Endothelial cell of umbilical vein (primary cell): ENCODE measurements around the gene ATG12. TPM values are rescaled to one million over a fixed set of nuclear protein-coding genes. Genes with fewer than 3 reads are reported as not detected.

Experiments used
- BruUV-seq: library from RNA; stranded (reverse); fragments of 400-500 nt; replicated peaks from 2 replicates; lab custom pipeline; 2021; lab: Mats Ljungman, UMichigan
- CTCF ChIA-PET: fragments of 300-600, 350-600 bp; sonication (Branson Sonifier 250); formaldehyde crosslinking; loops from one replicate; lab custom pipeline; 2021; ENCODE audit warnings: antibody characterized with exemption, inconsistent platforms; lab: Charles Lee
- POLR2A ChIA-PET: fragments of 300-600, 350-600 bp; sonication (Branson Sonifier 250); formaldehyde crosslinking; loops from one replicate; lab custom pipeline; 2021; ENCODE audit warnings: antibody characterized with exemption, inconsistent platforms; lab: Charles Lee
- DNase-seq: peaks from one replicate; pipeline ENCODE4 v3.0.0-alpha.2; 2011; ENCODE audit warnings: low read depth, low spot score
- FAIRE-seq: peaks from 2 replicates; lab custom pipeline; 2011; peaks lifted over from hg19 to GRCh38; lab: Jason Lieb, UNC
- H2AFZ ChIP-seq: 2 replicates; pipeline ENCODE4 v1.6.0; 2012; ENCODE audit warnings: low read depth, low read length, control low read depth, inconsistent platforms
- H3K27ac ChIP-seq: 2 replicates; pipeline ENCODE4 v1.5.1; 2011; ENCODE audit warnings: low read depth, mild to moderate bottlenecking, control low read depth, low read length, moderate library complexity; ENCODE audit not compliant: insufficient read depth
- H3K27me3 ChIP-seq, 2 experiments: 2 replicates each; pipeline versions ENCODE4 v1.6.0 to v1.6.1; 2011; ENCODE audit warnings: low read length in 2 of 2, mixed read lengths in 1 of 2; ENCODE audit not compliant: control insufficient read depth in 2 of 2, insufficient read depth in 2 of 2
- H3K36me3 ChIP-seq, 2 experiments: 2 replicates in 1 of 2; 3 replicates in 1 of 2; pipeline ENCODE4 v1.5.1; 2011; ENCODE audit warnings: low read length in 2 of 2, mild to moderate bottlenecking in 1 of 2, moderate library complexity in 1 of 2; ENCODE audit not compliant: control insufficient read depth in 2 of 2, insufficient read depth in 2 of 2; ENCODE audit errors: extremely low read depth in 1 of 2
- H3K4me1 ChIP-seq: 3 replicates; pipeline ENCODE4 v1.5.1; 2011; ENCODE audit warnings: mild to moderate bottlenecking, low read length; ENCODE audit not compliant: control insufficient read depth, insufficient read depth; ENCODE audit errors: extremely low read depth
- H3K4me2 ChIP-seq: 2 replicates; pipeline ENCODE4 v1.6.1; 2011; ENCODE audit warnings: low read length, control low read depth, mixed read lengths; ENCODE audit not compliant: insufficient read depth
- H3K4me3 ChIP-seq, 3 experiments: fragments of 200-600 bp in 1 of 3; sonication (generic), shearing (Covaris generic) in 1 of 3; replicated peaks in 1 of 3; 2 replicates each; pipeline ENCODE4 v1.5.1; 2011 to 2016; ENCODE audit warnings: control low read depth in 3 of 3, low read length in 3 of 3, mild to moderate bottlenecking in 2 of 3, inconsistent platforms in 1 of 3, low read depth in 1 of 3, moderate library complexity in 1 of 3; ENCODE audit not compliant: insufficient read depth in 1 of 3
- H3K79me2 ChIP-seq: 2 replicates; pipeline ENCODE4 v1.6.0; 2012; ENCODE audit warnings: low read length, inconsistent platforms; ENCODE audit not compliant: control insufficient read depth, insufficient read depth
- H3K9ac ChIP-seq: replicated peaks from 2 replicates; pipeline ENCODE3; 2011; ENCODE audit warnings: low read length, control low read depth; ENCODE audit not compliant: insufficient read depth; ENCODE audit errors: extremely low read depth
- H3K9me1 ChIP-seq: replicated peaks from 3 replicates; pipeline ENCODE4 v1.6.0; 2011; ENCODE audit warnings: mild to moderate bottlenecking, low read length; ENCODE audit not compliant: control insufficient read depth, insufficient read depth; ENCODE audit errors: extremely low read depth
- H3K9me3 ChIP-seq: replicated peaks from 2 replicates; pipeline ENCODE4 v1.5.1; 2012; ENCODE audit warnings: low read length, inconsistent platforms; ENCODE audit not compliant: control insufficient read depth, insufficient read depth
- H4K20me1 ChIP-seq: replicated peaks from 2 replicates; pipeline ENCODE3; 2011; ENCODE audit warnings: mild to moderate bottlenecking, low read length; ENCODE audit not compliant: control insufficient read depth, insufficient read depth; ENCODE audit errors: extremely low read depth
- CTCF ChIP-seq, 2 donors: IDR thresholded peaks; 1 replicate in 1 of 2; 2 replicates in 1 of 2; pipeline ENCODE4 v1.5.1; 2011; ENCODE audit warnings: low read length in 2 of 2, mild to moderate bottlenecking in 2 of 2, moderate library complexity in 2 of 2, control low read depth in 1 of 2, inconsistent platforms in 1 of 2, low read depth in 1 of 2; ENCODE audit not compliant: insufficient read depth in 1 of 2; ENCODE audit errors: extremely low read depth in 1 of 2
- EZH2 ChIP-seq: IDR thresholded peaks from 2 replicates; pipeline ENCODE4 v1.6.1; 2012; ENCODE audit warnings: borderline replicate concordance, low read depth, mild to moderate bottlenecking, moderate library complexity, low read length, inconsistent platforms; ENCODE audit not compliant: severe bottlenecking
- FOS ChIP-seq: IDR thresholded peaks from 2 replicates; pipeline ENCODE4 v1.6.1; 2011; ENCODE audit warnings: mild to moderate bottlenecking, low read length, moderate library complexity, borderline replicate concordance; ENCODE audit not compliant: insufficient read depth
- GATA2 ChIP-seq: IDR thresholded peaks from 2 replicates; pipeline ENCODE4 v1.7.0; 2011; ENCODE audit warnings: low read depth, mild to moderate bottlenecking, moderate library complexity, mixed read lengths, low read length; ENCODE audit not compliant: insufficient read length, insufficient read depth
- JUN ChIP-seq: IDR thresholded peaks from 2 replicates; pipeline ENCODE4 v1.6.1; 2011; ENCODE audit warnings: borderline replicate concordance, low read depth; ENCODE audit not compliant: insufficient read length, insufficient read depth
- MAX ChIP-seq: IDR thresholded peaks from 2 replicates; pipeline ENCODE4 v1.6.1; 2011; ENCODE audit not compliant: insufficient read depth, insufficient read length
- MYC ChIP-seq: IDR thresholded peaks from one replicate; pipeline ENCODE4 v1.6.1; 2011; ENCODE audit warnings: mild to moderate bottlenecking, low read depth, low read length
- POLR2A ChIP-seq: IDR thresholded peaks from 2 replicates; pipeline ENCODE4 v1.6.1; 2012; ENCODE audit warnings: low read depth, mild to moderate bottlenecking, control low read depth, low read length
- POLR2AphosphoS5 ChIP-seq: IDR thresholded peaks from 2 replicates; pipeline ENCODE4 v1.6.1; 2012; ENCODE audit warnings: low read depth, mild to moderate bottlenecking, control low read depth, low read length, moderate library complexity; ENCODE audit not compliant: insufficient read depth
- dilution Hi-C: fragments of 300-500 bp; cut with MboI; formaldehyde crosslinking; loops from one replicate; pipeline ENCODE4 v1.15.0; 2019; ENCODE audit warnings: low sequenced_read_pairs; ENCODE audit not compliant: extremely low pct_ligation_motif_present
- intact Hi-C: fragments of 100-400 bp; cut with micrococcal nuclease; formaldehyde crosslinking; loops from one replicate; pipeline ENCODE4 v1.10.0; 2022
- polyA plus RNA-seq, 4 experiments: library from polyadenylated mRNA; depleted of rRNA in 3 of 4; stranded (reverse) in 3 of 4; unstranded in 1 of 4; fragments of >200 nt; gene quantifications; 2 replicates each; pipeline versions ENCODE4 v1.2.1 to v1.2.3, GENCODE V29; 2011 to 2012; ENCODE audit warnings: missing spikeins in 1 of 4
- total RNA-seq: library from RNA; stranded (reverse); gene quantifications from 2 replicates; pipeline ENCODE4 v1.2.3, GENCODE V29; 2021

ATG12 gene
- total and polyA plus RNA-seq, 2 donors (not counting 3 experiments of a cell fraction or from before 2014, with no cell fraction given): 27.5 to 62.0 TPM

- no TSS peak for BruUV-seq
- peaks cover 32% of the 10 kb centered on the region for H3K4me1 ChIP-seq
- H2AFZ ChIP-seq: no peak overlapping the region
- H3K4me3 ChIP-seq: peak overlapping the region in 1 of 3 experiments; percentile 25
- DNase-seq (peak; percentile 57), FAIRE-seq (peak; percentile 58)
- no peaks in the 10 kb centered on the region for H3K9me1 ChIP-seq
- POLR2A ChIA-PET: no interaction called here
- H3K9ac ChIP-seq: peak overlapping the region; percentile 17
- H3K36me3 ChIP-seq: peaks cover 7 to 21% of the 10 kb centered on the region in 2 experiments
- no peaks in the 10 kb centered on the region for H3K9me3 ChIP-seq
- dilution Hi-C loops: no loop called here
- TF ChIP-seq POLR2AphosphoS5: no peak
- peak; percentile 24 to 41 for TF ChIP-seq CTCF (IDR thresholded peaks at IDR 0.05; ENCODE audit: extremely low read depth in 1 of 2, insufficient read depth in 1 of 2, low read depth in 1 of 2, low read length in 2 of 2)
- H3K79me2 ChIP-seq: peaks cover 58% of the 10 kb centered on the region
- H4K20me1 ChIP-seq: peaks cover 7% of the 10 kb centered on the region
- peak overlapping the region; percentile 78 for H3K4me2 ChIP-seq
- no peak overlapping the region for H3K27ac ChIP-seq
- intact Hi-C loops: loop anchor here (1.0 to 5.0 kb wide), 6 partner anchors 8 to 742 kb away; partner anchors contain the start of gene CDO1
- no peaks in the 10 kb centered on the region for H3K27me3 ChIP-seq
- CTCF ChIA-PET: interaction anchor here (0.7 to 3.5 kb wide), 17 partner anchors 8 to 741 kb away, joined by 3 to 47 read pairs (median 4); partner anchors contain the start of gene TMED7
These were observed 2.4 kb downstream of the ATG12 start for GRCh38 chr5:115838885-115839518.

- ChIA-PET POLR2A (no interaction called here), CTCF (interaction anchor here (0.9 to 1.8 kb wide), 3 partner anchors 200 to 526 kb away, joined by 3 to 8 read pairs (median 4); no protein-coding TSS in a partner anchor)
- Histone ChIP-seq H3K27ac (no peak overlapping the region), H3K9me1 (no peaks in the 10 kb centered on the region), H2AFZ (no peak overlapping the region), H3K4me1 (peaks cover 20% of the 10 kb centered on the region), H3K79me2 (peaks cover 32% of the 10 kb centered on the region), H4K20me1 (peaks cover 7% of the 10 kb centered on the region), H3K9me3 (no peaks in the 10 kb centered on the region), H3K4me3 (no peak overlapping the region), H3K36me3 (peaks cover 7 to 34% of the 10 kb centered on the region in 2 experiments), H3K4me2 (no peak overlapping the region), H3K9ac (no peak overlapping the region), H3K27me3 (no peaks in the 10 kb centered on the region)
- DNase-seq: no peak
- no peak for FAIRE-seq
- intact Hi-C loops: loop anchor here (5.0 kb wide), 2 partner anchors 528 to 738 kb away; no protein-coding TSS in a partner anchor
- dilution Hi-C loops: no loop called here
- no TSS peak for BruUV-seq
- TF ChIP-seq CTCF (IDR thresholded peaks at IDR 0.05; ENCODE audit: extremely low read depth in 1 of 2, insufficient read depth in 1 of 2, low read depth in 1 of 2, low read length in 2 of 2): no peak
- TF ChIP-seq EZH2: no peak
- no peak for TF ChIP-seq GATA2
- no peak for TF ChIP-seq JUN
- no peak for TF ChIP-seq FOS
- TF ChIP-seq POLR2A: no peak
- TF ChIP-seq POLR2AphosphoS5: no peak
- no peak for TF ChIP-seq MAX
- TF ChIP-seq MYC: no peak
These were observed 5.9 kb downstream of the ATG12 start for GRCh38 chr5:115835481-115835880.
